HepG2 (cell line): Measurements from ENCODE around the gene SAP30. TPM values are rescaled to one million over a fixed set of nuclear protein-coding genes. Genes with fewer than 3 reads are reported as not detected.

Source experiments
- CEBPG ChIP-seq: IDR thresholded peaks from 2 replicates; pipeline ENCODE4 v1.6.1; 2016
- ELF4 ChIP-seq: sonication (generic); formaldehyde crosslinking; IDR thresholded peaks from 2 replicates; pipeline ENCODE4 v1.5.0; 2020; ENCODE audit warnings: missing genetic modification reagents, mild to moderate bottlenecking, moderate library complexity, borderline replicate concordance
- FOXC1 ChIP-seq: sonication (generic); formaldehyde crosslinking; IDR thresholded peaks from 2 replicates; pipeline ENCODE4 v1.8.0; 2022; ENCODE audit warnings: mild to moderate bottlenecking, missing genetic modification reagents, borderline replicate concordance
- KDM4B ChIP-seq: sonication (generic); formaldehyde crosslinking; IDR thresholded peaks from 2 replicates; pipeline ENCODE4 v1.4.0; 2020; ENCODE audit warnings: missing genetic modification reagents
- MAF1 ChIP-seq: sonication (generic); formaldehyde crosslinking; IDR thresholded peaks from 2 replicates; pipeline ENCODE4 v1.5.0; 2020; ENCODE audit warnings: missing genetic modification reagents, borderline replicate concordance
- MED8 ChIP-seq: sonication (generic); formaldehyde crosslinking; IDR thresholded peaks from 2 replicates; pipeline ENCODE4 v1.8.1; 2023; ENCODE audit warnings: mild to moderate bottlenecking, missing genetic modification reagents; ENCODE audit not compliant: insufficient replicate concordance
- NR2F2 ChIP-seq: IDR thresholded peaks from 2 replicates; pipeline ENCODE4 v1.6.1; 2012; ENCODE audit warnings: low read depth, inconsistent platforms, borderline replicate concordance
- SRY ChIP-seq: sonication (generic); formaldehyde crosslinking; IDR thresholded peaks from 2 replicates; pipeline ENCODE4 v1.8.0; 2022; ENCODE audit warnings: mild to moderate bottlenecking, missing genetic modification reagents
- ZFP1 ChIP-seq: IDR thresholded peaks from 2 replicates; pipeline ENCODE4 v1.6.1; 2016
- ZNF124 ChIP-seq: sonication (generic); formaldehyde crosslinking; IDR thresholded peaks from 2 replicates; pipeline ENCODE4 v1.4.0; 2020; ENCODE audit warnings: missing genetic modification reagents
- ZNF234 ChIP-seq: sonication (generic); formaldehyde crosslinking; conservative IDR thresholded peaks from 2 replicates; pipeline ENCODE4 v1.5.1; 2020; ENCODE audit warnings: mild to moderate bottlenecking, missing genetic modification reagents
- ZNF556 ChIP-seq: sonication (generic); formaldehyde crosslinking; IDR thresholded peaks from 2 replicates; pipeline ENCODE4 v1.4.0; 2020; ENCODE audit warnings: mild to moderate bottlenecking, missing genetic modification reagents, borderline replicate concordance
- ZNF660 ChIP-seq: sonication (generic); formaldehyde crosslinking; IDR thresholded peaks from 2 replicates; pipeline ENCODE4 v1.5.1; 2020; ENCODE audit warnings: mild to moderate bottlenecking, low read depth, missing genetic modification reagents, borderline replicate concordance
- ZSCAN20 ChIP-seq: sonication (generic); formaldehyde crosslinking; IDR thresholded peaks from 2 replicates; pipeline ENCODE4 v1.4.0; 2020; ENCODE audit warnings: missing genetic modification reagents, mild to moderate bottlenecking, borderline replicate concordance
- polyA plus RNA-seq, 8 experiments: library from polyadenylated mRNA; depleted of rRNA in 3 of 8; stranded (reverse) in 7 of 8; unstranded in 1 of 8; fragments of >200 nt; fragmentation: Illumina TruSeq in 4 of 8; extraction: Trizol in 4 of 8; gene quantifications; 2 replicates each; pipeline versions ENCODE4 v1.2.1 to v1.2.3, GENCODE V29; 2011 to 2016; ENCODE audit warnings: low read depth in 4 of 8, missing spikeins in 1 of 8, mixed read lengths in 1 of 8; ENCODE audit not compliant: insufficient read depth in 1 of 8
- total RNA-seq, 5 experiments: library from RNA; depleted of rRNA; stranded (reverse); fragments of >200 nt; fragmentation: Illumina TruSeq; extraction: Trizol; gene quantifications; 2 replicates each; pipeline ENCODE4 v1.2.3, GENCODE V29; 2016; ENCODE audit warnings: low read depth in 1 of 5
- TF ChIP-seq, protein P1 (sequence below): sonication (generic); formaldehyde crosslinking; IDR thresholded peaks from 2 replicates; pipeline ENCODE4 v1.8.0; 2023; ENCODE audit warnings: mild to moderate bottlenecking, missing genetic modification reagents
- TF ChIP-seq, protein P2 (sequence below): sonication (generic); formaldehyde crosslinking; IDR thresholded peaks from 2 replicates; pipeline ENCODE4 v1.4.0; 2020; ENCODE audit warnings: missing genetic modification reagents
- TF ChIP-seq, protein P3 (sequence below): sonication (generic); formaldehyde crosslinking; IDR thresholded peaks from 2 replicates; pipeline ENCODE4 v1.5.1; 2020; ENCODE audit warnings: mild to moderate bottlenecking, missing genetic modification reagents, borderline replicate concordance

Gene SAP30
- total and polyA plus RNA-seq, 2 of the 13 experiments (the other 11 are each of a cell fraction or from before 2014, with no cell fraction given), result 14.2 to 25.1 TPM

DNA sequence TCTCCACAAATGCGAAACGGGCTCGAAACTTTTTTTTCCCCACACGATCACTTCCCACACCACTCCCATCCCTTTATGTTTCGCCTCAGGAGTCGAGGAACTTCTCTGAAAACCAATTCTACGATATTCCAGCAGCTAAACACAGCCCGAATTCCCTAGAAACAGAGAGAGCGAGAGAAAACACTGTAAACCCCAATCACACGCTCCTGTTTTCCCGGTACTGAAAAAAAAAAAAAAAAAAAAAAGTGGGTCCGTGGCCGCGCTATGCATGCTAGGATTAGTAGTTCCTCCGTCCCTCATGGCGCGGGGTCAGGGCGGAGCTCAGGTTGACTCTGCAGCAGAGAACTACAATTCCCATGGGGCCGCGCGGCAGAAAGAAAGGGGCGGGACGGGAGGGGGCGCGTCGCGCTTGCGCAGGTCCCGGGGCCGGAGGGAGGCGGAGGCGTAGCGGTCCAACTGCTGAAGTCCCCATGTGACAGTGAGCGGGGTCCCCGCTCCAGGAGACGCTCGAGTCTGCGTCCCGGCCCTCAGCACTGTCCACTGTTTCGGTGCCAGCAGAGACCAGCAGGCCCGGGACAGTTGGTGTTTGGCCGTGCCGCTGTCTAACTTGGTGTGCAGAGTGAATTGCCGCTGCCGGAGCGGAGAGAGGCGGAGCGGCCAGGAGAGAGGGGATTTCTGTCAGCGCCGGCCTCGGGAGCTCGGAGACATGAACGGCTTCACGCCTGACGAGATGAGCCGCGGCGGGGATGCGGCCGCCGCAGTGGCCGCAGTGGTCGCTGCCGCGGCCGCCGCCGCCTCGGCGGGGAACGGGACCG is at the start of gene SAP30 (continued):
- TF ChIP-seq MAF1 (CRISPR knock-in tag) (no peak), SRY (CRISPR knock-in tag) (no peak), ZFP1 (CRISPR knock-in tag) (no peak), FOXC1 (CRISPR knock-in tag) (peak; percentile 72; the same call in 1 of the 2 replicates), ZSCAN20 (CRISPR knock-in tag) (0 out of 2 replicates have a peak, but pooled peaks have one; percentile 45), ZNF234 (no peak), ZNF556 (CRISPR knock-in tag) (0 out of 2 replicates have a peak, but pooled peaks have one; percentile 19), ZNF124 (no peak), KDM4B (CRISPR knock-in tag) (0 out of 2 replicates have a peak, but pooled peaks have one; percentile 60), ZNF660 (no peak), ELF4 (CRISPR knock-in tag) (no peak), NR2F2 (no peak), MED8 (peak; percentile 22), CEBPG (CRISPR knock-in tag) (no peak)
- TF ChIP-seq, protein P1, sequence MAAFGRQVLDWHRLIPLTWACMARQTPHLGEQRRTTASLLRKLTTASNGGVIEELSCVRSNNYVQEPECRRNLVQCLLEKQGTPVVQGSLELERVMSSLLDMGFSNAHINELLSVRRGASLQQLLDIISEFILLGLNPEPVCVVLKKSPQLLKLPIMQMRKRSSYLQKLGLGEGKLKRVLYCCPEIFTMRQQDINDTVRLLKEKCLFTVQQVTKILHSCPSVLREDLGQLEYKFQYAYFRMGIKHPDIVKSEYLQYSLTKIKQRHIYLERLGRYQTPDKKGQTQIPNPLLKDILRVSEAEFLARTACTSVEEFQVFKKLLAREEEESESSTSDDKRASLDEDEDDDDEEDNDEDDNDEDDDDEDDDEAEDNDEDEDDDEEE, result no peak
- TF ChIP-seq, protein P2, sequence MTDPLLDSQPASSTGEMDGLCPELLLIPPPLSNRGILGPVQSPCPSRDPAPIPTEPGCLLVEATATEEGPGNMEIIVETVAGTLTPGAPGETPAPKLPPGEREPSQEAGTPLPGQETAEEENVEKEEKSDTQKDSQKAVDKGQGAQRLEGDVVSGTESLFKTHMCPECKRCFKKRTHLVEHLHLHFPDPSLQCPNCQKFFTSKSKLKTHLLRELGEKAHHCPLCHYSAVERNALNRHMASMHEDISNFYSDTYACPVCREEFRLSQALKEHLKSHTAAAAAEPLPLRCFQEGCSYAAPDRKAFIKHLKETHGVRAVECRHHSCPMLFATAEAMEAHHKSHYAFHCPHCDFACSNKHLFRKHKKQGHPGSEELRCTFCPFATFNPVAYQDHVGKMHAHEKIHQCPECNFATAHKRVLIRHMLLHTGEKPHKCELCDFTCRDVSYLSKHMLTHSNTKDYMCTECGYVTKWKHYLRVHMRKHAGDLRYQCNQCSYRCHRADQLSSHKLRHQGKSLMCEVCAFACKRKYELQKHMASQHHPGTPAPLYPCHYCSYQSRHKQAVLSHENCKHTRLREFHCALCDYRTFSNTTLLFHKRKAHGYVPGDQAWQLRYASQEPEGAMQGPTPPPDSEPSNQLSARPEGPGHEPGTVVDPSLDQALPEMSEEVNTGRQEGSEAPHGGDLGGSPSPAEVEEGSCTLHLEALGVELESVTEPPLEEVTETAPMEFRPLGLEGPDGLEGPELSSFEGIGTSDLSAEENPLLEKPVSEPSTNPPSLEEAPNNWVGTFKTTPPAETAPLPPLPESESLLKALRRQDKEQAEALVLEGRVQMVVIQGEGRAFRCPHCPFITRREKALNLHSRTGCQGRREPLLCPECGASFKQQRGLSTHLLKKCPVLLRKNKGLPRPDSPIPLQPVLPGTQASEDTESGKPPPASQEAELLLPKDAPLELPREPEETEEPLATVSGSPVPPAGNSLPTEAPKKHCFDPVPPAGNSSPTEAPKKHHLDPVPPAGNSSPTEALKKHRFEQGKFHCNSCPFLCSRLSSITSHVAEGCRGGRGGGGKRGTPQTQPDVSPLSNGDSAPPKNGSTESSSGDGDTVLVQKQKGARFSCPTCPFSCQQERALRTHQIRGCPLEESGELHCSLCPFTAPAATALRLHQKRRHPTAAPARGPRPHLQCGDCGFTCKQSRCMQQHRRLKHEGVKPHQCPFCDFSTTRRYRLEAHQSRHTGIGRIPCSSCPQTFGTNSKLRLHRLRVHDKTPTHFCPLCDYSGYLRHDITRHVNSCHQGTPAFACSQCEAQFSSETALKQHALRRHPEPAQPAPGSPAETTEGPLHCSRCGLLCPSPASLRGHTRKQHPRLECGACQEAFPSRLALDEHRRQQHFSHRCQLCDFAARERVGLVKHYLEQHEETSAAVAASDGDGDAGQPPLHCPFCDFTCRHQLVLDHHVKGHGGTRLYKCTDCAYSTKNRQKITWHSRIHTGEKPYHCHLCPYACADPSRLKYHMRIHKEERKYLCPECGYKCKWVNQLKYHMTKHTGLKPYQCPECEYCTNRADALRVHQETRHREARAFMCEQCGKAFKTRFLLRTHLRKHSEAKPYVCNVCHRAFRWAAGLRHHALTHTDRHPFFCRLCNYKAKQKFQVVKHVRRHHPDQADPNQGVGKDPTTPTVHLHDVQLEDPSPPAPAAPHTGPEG, result no peak
- TF ChIP-seq, protein P3, sequence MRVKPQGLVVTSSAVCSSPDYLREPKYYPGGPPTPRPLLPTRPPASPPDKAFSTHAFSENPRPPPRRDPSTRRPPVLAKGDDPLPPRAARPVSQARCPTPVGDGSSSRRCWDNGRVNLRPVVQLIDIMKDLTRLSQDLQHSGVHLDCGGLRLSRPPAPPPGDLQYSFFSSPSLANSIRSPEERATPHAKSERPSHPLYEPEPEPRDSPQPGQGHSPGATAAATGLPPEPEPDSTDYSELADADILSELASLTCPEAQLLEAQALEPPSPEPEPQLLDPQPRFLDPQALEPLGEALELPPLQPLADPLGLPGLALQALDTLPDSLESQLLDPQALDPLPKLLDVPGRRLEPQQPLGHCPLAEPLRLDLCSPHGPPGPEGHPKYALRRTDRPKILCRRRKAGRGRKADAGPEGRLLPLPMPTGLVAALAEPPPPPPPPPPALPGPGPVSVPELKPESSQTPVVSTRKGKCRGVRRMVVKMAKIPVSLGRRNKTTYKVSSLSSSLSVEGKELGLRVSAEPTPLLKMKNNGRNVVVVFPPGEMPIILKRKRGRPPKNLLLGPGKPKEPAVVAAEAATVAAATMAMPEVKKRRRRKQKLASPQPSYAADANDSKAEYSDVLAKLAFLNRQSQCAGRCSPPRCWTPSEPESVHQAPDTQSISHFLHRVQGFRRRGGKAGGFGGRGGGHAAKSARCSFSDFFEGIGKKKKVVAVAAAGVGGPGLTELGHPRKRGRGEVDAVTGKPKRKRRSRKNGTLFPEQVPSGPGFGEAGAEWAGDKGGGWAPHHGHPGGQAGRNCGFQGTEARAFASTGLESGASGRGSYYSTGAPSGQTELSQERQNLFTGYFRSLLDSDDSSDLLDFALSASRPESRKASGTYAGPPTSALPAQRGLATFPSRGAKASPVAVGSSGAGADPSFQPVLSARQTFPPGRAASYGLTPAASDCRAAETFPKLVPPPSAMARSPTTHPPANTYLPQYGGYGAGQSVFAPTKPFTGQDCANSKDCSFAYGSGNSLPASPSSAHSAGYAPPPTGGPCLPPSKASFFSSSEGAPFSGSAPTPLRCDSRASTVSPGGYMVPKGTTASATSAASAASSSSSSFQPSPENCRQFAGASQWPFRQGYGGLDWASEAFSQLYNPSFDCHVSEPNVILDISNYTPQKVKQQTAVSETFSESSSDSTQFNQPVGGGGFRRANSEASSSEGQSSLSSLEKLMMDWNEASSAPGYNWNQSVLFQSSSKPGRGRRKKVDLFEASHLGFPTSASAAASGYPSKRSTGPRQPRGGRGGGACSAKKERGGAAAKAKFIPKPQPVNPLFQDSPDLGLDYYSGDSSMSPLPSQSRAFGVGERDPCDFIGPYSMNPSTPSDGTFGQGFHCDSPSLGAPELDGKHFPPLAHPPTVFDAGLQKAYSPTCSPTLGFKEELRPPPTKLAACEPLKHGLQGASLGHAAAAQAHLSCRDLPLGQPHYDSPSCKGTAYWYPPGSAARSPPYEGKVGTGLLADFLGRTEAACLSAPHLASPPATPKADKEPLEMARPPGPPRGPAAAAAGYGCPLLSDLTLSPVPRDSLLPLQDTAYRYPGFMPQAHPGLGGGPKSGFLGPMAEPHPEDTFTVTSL (CRISPR knock-in tag), result no peak
